ENCODE data around the gene ALDH1L2.

DNA sequence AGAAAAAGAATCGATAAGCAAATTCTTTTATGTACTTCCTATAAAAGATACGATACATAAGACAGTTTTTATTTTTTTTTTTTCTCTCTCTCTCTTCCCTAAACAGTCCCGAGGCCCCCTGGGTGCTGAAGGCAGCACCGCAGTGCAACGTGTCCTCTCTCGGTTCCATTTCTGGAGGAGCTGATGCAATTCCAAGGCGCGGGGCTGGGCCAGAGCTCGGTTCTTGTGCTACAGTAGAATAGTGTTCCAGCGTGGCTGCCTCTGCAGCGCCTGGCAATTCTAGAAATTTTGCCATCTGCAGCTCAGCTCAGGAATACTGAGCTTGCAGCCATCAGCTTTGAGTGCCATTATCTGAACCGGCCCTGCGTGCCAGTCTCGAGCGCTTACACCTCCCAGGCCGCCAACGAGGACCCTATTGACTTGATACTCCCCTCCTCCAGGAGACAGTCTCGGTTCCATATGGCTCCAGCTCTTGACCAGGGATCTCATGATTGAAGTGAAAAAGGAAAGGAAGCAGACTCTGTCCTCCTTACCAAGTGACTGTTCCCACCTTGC, 630 bp downstream of the ALDH1L2 start:
- TF ChIP-seq EZH2phosphoT487 (IDR thresholded peaks at IDR 0.05; ENCODE audit: borderline replicate concordance, low read length) = no peak
- TF ChIP-seq, protein P1, sequence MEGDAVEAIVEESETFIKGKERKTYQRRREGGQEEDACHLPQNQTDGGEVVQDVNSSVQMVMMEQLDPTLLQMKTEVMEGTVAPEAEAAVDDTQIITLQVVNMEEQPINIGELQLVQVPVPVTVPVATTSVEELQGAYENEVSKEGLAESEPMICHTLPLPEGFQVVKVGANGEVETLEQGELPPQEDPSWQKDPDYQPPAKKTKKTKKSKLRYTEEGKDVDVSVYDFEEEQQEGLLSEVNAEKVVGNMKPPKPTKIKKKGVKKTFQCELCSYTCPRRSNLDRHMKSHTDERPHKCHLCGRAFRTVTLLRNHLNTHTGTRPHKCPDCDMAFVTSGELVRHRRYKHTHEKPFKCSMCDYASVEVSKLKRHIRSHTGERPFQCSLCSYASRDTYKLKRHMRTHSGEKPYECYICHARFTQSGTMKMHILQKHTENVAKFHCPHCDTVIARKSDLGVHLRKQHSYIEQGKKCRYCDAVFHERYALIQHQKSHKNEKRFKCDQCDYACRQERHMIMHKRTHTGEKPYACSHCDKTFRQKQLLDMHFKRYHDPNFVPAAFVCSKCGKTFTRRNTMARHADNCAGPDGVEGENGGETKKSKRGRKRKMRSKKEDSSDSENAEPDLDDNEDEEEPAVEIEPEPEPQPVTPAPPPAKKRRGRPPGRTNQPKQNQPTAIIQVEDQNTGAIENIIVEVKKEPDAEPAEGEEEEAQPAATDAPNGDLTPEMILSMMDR (conservative IDR thresholded peaks at IDR 0.05; ENCODE audit: low read depth, low read length) = no peak
- no peak for TF ChIP-seq EZH2 (IDR thresholded peaks at IDR 0.05; ENCODE audit: low read length, unreplicated experiment)
